ENCODE measurements around the gene FAM193A. TPM values are rescaled to one million over a fixed set of nuclear protein-coding genes. Genes with fewer than 3 reads are reported as not detected.
"Not testable (repeated sequence)": the region's sequence is repeated elsewhere in the genome, so short reads cannot be mapped to it uniquely, and the experiment has no call there.

Gene FAM193A
- total RNA-seq, 1 donor from 2014 or later = 30.9 TPM

DNA sequence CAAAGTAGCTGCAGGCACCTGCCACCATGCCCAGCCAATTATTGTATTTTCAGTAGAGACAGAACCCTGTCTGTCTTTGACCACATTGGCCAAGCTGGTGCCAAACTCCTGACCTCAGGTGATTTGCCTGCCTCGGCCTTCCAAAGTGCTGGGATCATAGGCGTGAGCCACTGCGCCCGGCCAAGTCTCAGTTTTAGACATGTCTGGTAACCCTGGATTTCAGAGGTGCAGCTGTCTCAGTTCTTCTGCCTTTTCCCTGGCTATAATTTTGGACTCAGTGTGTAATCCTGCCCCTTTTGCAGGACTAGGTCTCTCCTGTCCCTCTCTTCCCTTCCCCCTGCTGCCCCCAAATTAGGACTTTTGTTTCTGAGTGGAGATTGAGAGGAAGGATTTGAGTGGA lies 46.6 kb downstream of the FAM193A start:
- H3K4me3 ChIP-seq = no peak overlapping the region
- DNase-seq (ENCODE audit: low spot score in 2 of 2) = no peak
- no peaks in the 10 kb centered on the region for H3K27me3 ChIP-seq
- H3K27ac ChIP-seq = no peak overlapping the region
- no peaks in the 10 kb centered on the region for H3K9me3 ChIP-seq
- H3K36me3 ChIP-seq = no peaks in the 10 kb centered on the region
- peaks cover 0 to 16% of the 10 kb centered on the region in 2 donors for H3K4me1 ChIP-seq
- intact Hi-C loops (cut with DNase I) = no loop called here
- TF ChIP-seq, protein P1, sequence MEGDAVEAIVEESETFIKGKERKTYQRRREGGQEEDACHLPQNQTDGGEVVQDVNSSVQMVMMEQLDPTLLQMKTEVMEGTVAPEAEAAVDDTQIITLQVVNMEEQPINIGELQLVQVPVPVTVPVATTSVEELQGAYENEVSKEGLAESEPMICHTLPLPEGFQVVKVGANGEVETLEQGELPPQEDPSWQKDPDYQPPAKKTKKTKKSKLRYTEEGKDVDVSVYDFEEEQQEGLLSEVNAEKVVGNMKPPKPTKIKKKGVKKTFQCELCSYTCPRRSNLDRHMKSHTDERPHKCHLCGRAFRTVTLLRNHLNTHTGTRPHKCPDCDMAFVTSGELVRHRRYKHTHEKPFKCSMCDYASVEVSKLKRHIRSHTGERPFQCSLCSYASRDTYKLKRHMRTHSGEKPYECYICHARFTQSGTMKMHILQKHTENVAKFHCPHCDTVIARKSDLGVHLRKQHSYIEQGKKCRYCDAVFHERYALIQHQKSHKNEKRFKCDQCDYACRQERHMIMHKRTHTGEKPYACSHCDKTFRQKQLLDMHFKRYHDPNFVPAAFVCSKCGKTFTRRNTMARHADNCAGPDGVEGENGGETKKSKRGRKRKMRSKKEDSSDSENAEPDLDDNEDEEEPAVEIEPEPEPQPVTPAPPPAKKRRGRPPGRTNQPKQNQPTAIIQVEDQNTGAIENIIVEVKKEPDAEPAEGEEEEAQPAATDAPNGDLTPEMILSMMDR (IDR thresholded peaks at IDR 0.05) = no peak

DNA sequence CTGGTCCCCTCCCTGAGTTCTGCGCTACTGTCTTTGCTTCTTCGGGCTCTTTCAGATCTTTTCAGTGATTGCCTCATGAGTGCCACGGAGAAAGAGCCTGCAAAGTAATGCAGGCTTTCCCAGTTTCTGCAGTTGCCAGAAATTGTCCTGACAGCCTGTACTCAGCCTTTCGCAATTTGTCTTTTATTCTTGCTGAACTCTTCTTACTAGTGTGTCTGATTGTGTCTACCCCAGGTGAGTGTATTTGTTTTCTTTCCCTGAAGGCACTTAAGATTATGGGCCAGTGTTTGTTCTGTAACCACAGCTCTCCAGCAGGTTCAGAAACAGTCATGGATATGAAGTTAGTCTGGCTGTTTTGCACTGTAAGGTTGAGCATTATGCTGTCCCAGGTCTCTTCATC lies 47.1 kb downstream of the FAM193A start:
- intact Hi-C loops (cut with DNase I) = no loop called here
- Histone ChIP-seq H3K36me3 (no peaks in the 10 kb centered on the region), H3K4me3 (no peak overlapping the region), H3K27ac (no peak overlapping the region), H3K9me3 (no peaks in the 10 kb centered on the region), H3K4me1 (peaks cover 0 to 17% of the 10 kb centered on the region in 2 donors), H3K27me3 (no peaks in the 10 kb centered on the region)
- DNase-seq (ENCODE audit: low spot score in 2 of 2) = no peak
- TF ChIP-seq, protein P1 (IDR thresholded peaks at IDR 0.05) = no peak

DNA sequence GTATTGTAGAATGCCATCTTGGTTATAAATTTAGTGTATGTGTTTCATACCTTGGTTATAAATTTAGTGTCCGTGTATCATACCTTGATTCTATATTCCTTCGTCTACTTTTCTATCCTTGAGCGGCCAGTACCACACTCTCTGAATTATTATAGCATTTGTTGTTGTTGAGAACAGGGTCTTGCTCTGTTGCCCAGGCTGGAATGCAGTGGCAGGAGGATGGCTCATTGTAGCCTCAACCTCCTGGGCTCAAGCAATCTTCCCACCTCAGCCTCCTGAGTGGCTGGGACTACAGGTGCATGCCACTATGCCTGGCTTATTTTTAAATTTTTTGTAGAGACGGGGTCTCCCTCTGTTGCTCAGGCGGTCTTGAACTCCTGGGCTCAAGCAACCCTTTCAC lies 50.1 kb downstream of the FAM193A start:
- Histone ChIP-seq H3K27me3 (no peaks in the 10 kb centered on the region), H3K4me3 (no peak overlapping the region), H3K4me1 (peaks cover 0 to 32% of the 10 kb centered on the region in 2 donors), H3K36me3 (no peaks in the 10 kb centered on the region), H3K9me3 (no peaks in the 10 kb centered on the region), H3K27ac (no peak overlapping the region)
- intact Hi-C loops (cut with DNase I) = no loop called here
- TF ChIP-seq, protein P1 (IDR thresholded peaks at IDR 0.05) = no peak
- DNase-seq (ENCODE audit: low spot score in 2 of 2) = no peak

DNA sequence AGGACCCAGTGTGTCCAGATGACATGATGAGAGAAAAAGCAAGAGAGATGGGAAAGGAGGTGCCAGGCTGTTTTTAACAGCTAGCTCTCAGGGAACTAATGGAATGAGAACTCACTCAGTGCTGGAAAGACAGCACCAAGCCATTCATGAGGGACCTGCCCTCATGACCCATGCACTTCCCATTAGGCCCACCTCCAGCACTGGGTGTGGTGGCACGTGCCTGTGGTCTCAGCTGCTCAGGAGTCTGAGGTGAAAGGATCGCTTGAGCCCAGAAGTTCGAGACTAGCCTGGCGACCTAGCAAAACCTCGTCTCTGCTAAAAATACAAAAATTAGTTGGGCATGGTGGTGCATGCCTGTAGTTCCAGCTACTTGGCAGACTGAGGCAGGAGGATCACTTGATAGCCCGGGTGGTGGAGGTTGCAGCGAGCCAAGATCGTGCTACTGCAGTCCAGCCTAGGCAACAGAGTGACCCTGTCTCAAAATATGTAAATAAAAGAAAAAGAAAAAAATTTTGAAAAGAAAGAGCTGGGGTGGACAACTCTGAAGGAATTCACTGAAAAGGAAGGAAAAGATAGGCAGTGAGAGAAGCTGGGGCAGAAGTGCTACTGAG lies 50.9 kb downstream of the FAM193A start:
- Histone ChIP-seq H3K4me3 (no peak overlapping the region), H3K9me3 (no peaks in the 10 kb centered on the region), H3K27me3 (no peaks in the 10 kb centered on the region), H3K27ac (no peak overlapping the region), H3K4me1 (peaks cover 0 to 38% of the 10 kb centered on the region in 2 donors), H3K36me3 (no peaks in the 10 kb centered on the region)
- TF ChIP-seq, protein P1 (IDR thresholded peaks at IDR 0.05) = no peak
- no peak for DNase-seq (ENCODE audit: low spot score in 2 of 2)
- intact Hi-C loops (cut with DNase I) = no loop called here

DNA sequence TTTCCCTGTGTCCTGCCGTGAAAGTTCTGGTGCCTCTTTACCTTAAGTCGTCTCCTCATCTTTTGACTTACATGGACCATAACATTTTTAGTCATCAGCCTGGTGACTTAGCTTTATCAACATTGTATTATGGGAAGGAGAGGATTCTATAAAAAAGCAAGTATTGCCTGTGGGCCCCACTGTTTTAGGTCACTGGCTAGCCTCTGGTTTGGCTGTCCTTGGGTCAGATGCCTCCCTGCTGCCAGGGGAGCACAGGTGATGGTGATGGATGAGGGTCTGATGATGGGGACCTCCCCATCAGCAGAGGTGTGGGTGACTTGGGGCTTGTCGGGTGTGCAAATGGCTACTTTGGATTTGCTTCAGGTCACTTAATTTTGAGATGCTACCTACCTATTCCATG lies 51.8 kb downstream of the FAM193A start:
- DNase-seq (ENCODE audit: low spot score in 2 of 2) = no peak
- Histone ChIP-seq H3K4me1 (peaks cover 0 to 37% of the 10 kb centered on the region in 2 donors), H3K27ac (no peak overlapping the region), H3K36me3 (no peaks in the 10 kb centered on the region), H3K9me3 (no peaks in the 10 kb centered on the region), H3K4me3 (no peak overlapping the region), H3K27me3 (no peaks in the 10 kb centered on the region)
- TF ChIP-seq, protein P1 (IDR thresholded peaks at IDR 0.05) = no peak
- intact Hi-C loops (cut with DNase I) = no loop called here

DNA sequence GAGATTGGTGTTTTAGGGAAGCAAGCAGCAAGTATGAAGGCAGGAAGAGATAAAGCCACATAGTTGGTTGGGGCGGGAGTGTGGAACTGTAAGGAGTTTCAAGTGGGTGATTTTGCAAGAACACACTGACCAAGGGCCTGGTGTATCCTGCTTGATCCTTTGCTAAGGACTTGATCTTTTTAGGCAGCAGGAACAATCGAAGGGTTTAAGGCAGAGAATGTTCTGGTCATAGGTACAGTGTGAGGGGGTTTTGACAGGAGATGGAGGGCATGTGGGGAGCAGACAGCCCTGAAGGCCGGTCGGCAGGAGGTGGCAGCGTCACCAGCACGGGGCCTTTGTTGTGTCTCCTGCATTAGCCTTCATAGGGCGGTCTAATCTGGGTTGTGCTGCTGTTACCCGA lies 54.7 kb downstream of the FAM193A start:
- Histone ChIP-seq H3K9me3 (no peaks in the 10 kb centered on the region), H3K27ac (peak overlapping the region in 1 of 2 donors; percentile 59), H3K4me1 (peaks cover 0 to 33% of the 10 kb centered on the region in 2 donors), H3K36me3 (peaks cover 0 to 3% of the 10 kb centered on the region in 2 donors), H3K27me3 (no peaks in the 10 kb centered on the region), H3K4me3 (no peak overlapping the region)
- intact Hi-C loops (cut with DNase I) = no loop called here
- no peak for DNase-seq (ENCODE audit: low spot score in 2 of 2)
- TF ChIP-seq, protein P1 (IDR thresholded peaks at IDR 0.05) = no peak

DNA sequence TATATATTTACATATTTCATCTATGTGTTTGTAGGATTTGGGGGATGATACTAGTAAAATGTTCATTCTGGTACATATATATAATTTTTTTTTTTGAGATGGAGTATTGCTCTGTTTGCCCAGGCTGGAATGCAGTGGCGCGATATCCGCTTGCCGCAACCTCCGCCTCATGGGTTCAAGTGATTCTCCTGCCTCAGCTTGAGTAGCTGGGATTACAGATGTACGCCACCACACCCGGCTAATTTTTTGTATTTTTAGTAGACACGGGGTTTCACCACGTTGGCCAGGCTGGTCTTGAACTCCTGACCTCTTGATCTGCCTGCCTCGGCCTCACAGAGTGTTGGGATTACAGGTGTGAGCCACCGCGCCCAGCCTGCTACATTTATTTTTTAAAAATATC lies 55.6 kb downstream of the FAM193A start:
- DNase-seq (ENCODE audit: low spot score in 2 of 2); intact Hi-C loops (cut with DNase I); H3K27me3 ChIP-seq; H3K4me3 ChIP-seq; H3K36me3 ChIP-seq; H3K9me3 ChIP-seq: not testable (repeated sequence)
- peaks cover 0 to 33% of the 10 kb centered on the region in 2 donors for H3K4me1 ChIP-seq
- peak overlapping the region in 1 of 2 donors; percentile 11 for H3K27ac ChIP-seq
